ENCODE results near the gene ECE2.

GRCh38 chr3:184241447-184242296, 34.1 kb upstream of the ECE2 start:
- TF ChIP-seq EZH2 (IDR thresholded peaks at IDR 0.05; ENCODE audit: insufficient read depth, poor library complexity, severe bottlenecking) (no peak), EZH2phosphoT487 (IDR thresholded peaks at IDR 0.05; ENCODE audit: insufficient read depth, low read depth) (no peak)
